WTC11 (cell line): ENCODE results near the gene ZNF423. TPM values are rescaled to one million over a fixed set of nuclear protein-coding genes. Genes with fewer than 3 reads are reported as not detected.

Experiments
- ATAC-seq: fragments of 200-7000 bp; cut with Tn5 transposase; 2 replicates; pipeline ENCODE4 v1.10.0; 2021; ENCODE audit warnings: mild to moderate bottlenecking, moderate library complexity
- CTCF ChIA-PET: fragments of 300-600 bp; sonication (Branson Sonifier 250); formaldehyde crosslinking; loops from one replicate; lab custom pipeline; 2021; ENCODE audit warnings: antibody characterized with exemption; lab: Charles Lee
- POLR2A ChIA-PET: fragments of 350-600 bp; sonication (Branson Sonifier 250); formaldehyde crosslinking; loops from one replicate; lab custom pipeline; 2021; ENCODE audit warnings: antibody characterized with exemption; lab: Charles Lee
- DNase-seq: peaks from one replicate; pipeline ENCODE4 v3.0.0; 2021; ENCODE audit warnings: low spot score
- H3K27ac Mint-ChIP-seq: 2 replicates; pipeline ENCODE4 v1.8.0; 2021; ENCODE audit warnings: mixed read lengths
- H3K27me3 Mint-ChIP-seq: 2 replicates; pipeline ENCODE4 v1.8.0; 2021; ENCODE audit warnings: low read depth, mild to moderate bottlenecking, moderate library complexity, mixed read lengths
- H3K36me3 Mint-ChIP-seq: 2 replicates; pipeline ENCODE4 v1.8.0; 2021; ENCODE audit warnings: mixed read lengths
- H3K4me1 Mint-ChIP-seq: 2 replicates; pipeline ENCODE4 v1.8.0; 2022; ENCODE audit warnings: mixed read lengths
- H3K4me3 Mint-ChIP-seq: 2 replicates; pipeline ENCODE4 v1.8.0; 2021; ENCODE audit warnings: mild to moderate bottlenecking, moderate library complexity, mixed read lengths
- H3K9me3 Mint-ChIP-seq: 2 replicates; pipeline ENCODE4 v1.8.0; 2021; ENCODE audit warnings: mixed read lengths
- CBFB ChIP-seq: sonication (generic); formaldehyde crosslinking; IDR thresholded peaks from 2 replicates; pipeline ENCODE4 v1.8.1; 2022; ENCODE audit warnings: mild to moderate bottlenecking, low read depth, missing genetic modification reagents
- CREM ChIP-seq: sonication (generic); formaldehyde crosslinking; IDR thresholded peaks from 2 replicates; pipeline ENCODE4 v1.8.1; 2022; ENCODE audit warnings: mild to moderate bottlenecking, missing genetic modification reagents, moderate library complexity
- FOXJ3 ChIP-seq: sonication (generic); formaldehyde crosslinking; IDR thresholded peaks from 2 replicates; pipeline ENCODE4 v1.9.0; 2021; ENCODE audit warnings: missing genetic modification reagents, mild to moderate bottlenecking, borderline replicate concordance
- FOXK1 ChIP-seq: sonication (generic); formaldehyde crosslinking; IDR thresholded peaks from 2 replicates; pipeline ENCODE4 v1.8.0; 2022; ENCODE audit warnings: mild to moderate bottlenecking, moderate library complexity, missing genetic modification reagents
- FOXP1 ChIP-seq: sonication (generic); formaldehyde crosslinking; IDR thresholded peaks from 2 replicates; pipeline ENCODE4 v1.8.0; 2022; ENCODE audit warnings: missing genetic modification reagents, mild to moderate bottlenecking, moderate library complexity, borderline replicate concordance
- IRF2 ChIP-seq: sonication (generic); formaldehyde crosslinking; IDR thresholded peaks from 2 replicates; pipeline ENCODE4 v1.8.0; 2022; ENCODE audit warnings: low read depth, missing genetic modification reagents, borderline replicate concordance
- JAZF1 ChIP-seq: fragments of 250-450 bp; sonication (Bioruptor Pico); IDR thresholded peaks from 2 replicates; pipeline ENCODE4 v1.9.0; 2021; ENCODE audit warnings: moderate library complexity, mild to moderate bottlenecking, inconsistent platforms
- PRRX2 ChIP-seq: fragments of 250-450 bp; sonication (Bioruptor Pico); IDR thresholded peaks from 2 replicates; pipeline ENCODE4 v1.8.0; 2021; ENCODE audit warnings: mild to moderate bottlenecking
- RORB ChIP-seq: fragments of 250-450 bp; sonication (Bioruptor Pico); IDR thresholded peaks from 2 replicates; pipeline ENCODE4 v1.9.0; 2021; ENCODE audit warnings: mild to moderate bottlenecking
- SMAD4 ChIP-seq: sonication (generic); formaldehyde crosslinking; IDR thresholded peaks from 2 replicates; pipeline ENCODE4 v1.8.0; 2022; ENCODE audit warnings: mild to moderate bottlenecking, missing genetic modification reagents
- SP1 ChIP-seq: sonication (generic); formaldehyde crosslinking; conservative IDR thresholded peaks from 2 replicates; pipeline ENCODE4 v1.8.1; 2022; ENCODE audit warnings: missing genetic modification reagents
- ZNF138 ChIP-seq: sonication (generic); formaldehyde crosslinking; conservative IDR thresholded peaks from 2 replicates; pipeline ENCODE4 v1.8.1; 2022; ENCODE audit warnings: mild to moderate bottlenecking, moderate library complexity, missing genetic modification reagents
- ZNF232 ChIP-seq: sonication (generic); formaldehyde crosslinking; IDR thresholded peaks from 2 replicates; pipeline ENCODE4 v1.8.0; 2022; ENCODE audit warnings: mild to moderate bottlenecking, missing genetic modification reagents
- total RNA-seq: library from RNA; stranded (reverse); gene quantifications from 3 replicates; pipeline ENCODE4 v1.2.3, GENCODE V29; 2021
- TF ChIP-seq, protein P1 (sequence below): sonication (generic); formaldehyde crosslinking; IDR thresholded peaks from 2 replicates; pipeline ENCODE4 v1.8.0; 2023; ENCODE audit warnings: mild to moderate bottlenecking, missing genetic modification reagents
- TF ChIP-seq, protein P2 (sequence below): sonication (generic); formaldehyde crosslinking; IDR thresholded peaks from 2 replicates; pipeline ENCODE4 v1.8.1; 2022; ENCODE audit warnings: low read depth, mild to moderate bottlenecking, moderate library complexity, missing genetic modification reagents, borderline replicate concordance
- TF ChIP-seq, protein P3 (sequence below): sonication (generic); formaldehyde crosslinking; IDR thresholded peaks from 2 replicates; pipeline ENCODE4 v1.8.0; 2023; ENCODE audit warnings: missing genetic modification reagents, mild to moderate bottlenecking, borderline replicate concordance
- TF ChIP-seq, protein P4 (sequence below): sonication (generic); formaldehyde crosslinking; conservative IDR thresholded peaks from 2 replicates; pipeline ENCODE4 v1.8.1; 2023; ENCODE audit warnings: mild to moderate bottlenecking, low read depth, missing genetic modification reagents, moderate library complexity
- TF ChIP-seq, protein P5 (sequence below): sonication (generic); formaldehyde crosslinking; IDR thresholded peaks from 2 replicates; pipeline ENCODE4 v1.8.0; 2022; ENCODE audit warnings: mild to moderate bottlenecking, missing genetic modification reagents
- TF ChIP-seq, protein P6 (sequence below): sonication (generic); formaldehyde crosslinking; IDR thresholded peaks from 2 replicates; pipeline ENCODE4 v1.8.1; 2023; ENCODE audit warnings: mild to moderate bottlenecking, missing genetic modification reagents
- TF ChIP-seq, protein P7 (sequence below): sonication (generic); formaldehyde crosslinking; IDR thresholded peaks from 2 replicates; pipeline ENCODE4 v1.8.1; 2022; ENCODE audit warnings: mild to moderate bottlenecking, missing genetic modification reagents, moderate library complexity, borderline replicate concordance

Gene ZNF423
- total RNA-seq, 1 experiment from 2014 or later, result 38.8 TPM

DNA sequence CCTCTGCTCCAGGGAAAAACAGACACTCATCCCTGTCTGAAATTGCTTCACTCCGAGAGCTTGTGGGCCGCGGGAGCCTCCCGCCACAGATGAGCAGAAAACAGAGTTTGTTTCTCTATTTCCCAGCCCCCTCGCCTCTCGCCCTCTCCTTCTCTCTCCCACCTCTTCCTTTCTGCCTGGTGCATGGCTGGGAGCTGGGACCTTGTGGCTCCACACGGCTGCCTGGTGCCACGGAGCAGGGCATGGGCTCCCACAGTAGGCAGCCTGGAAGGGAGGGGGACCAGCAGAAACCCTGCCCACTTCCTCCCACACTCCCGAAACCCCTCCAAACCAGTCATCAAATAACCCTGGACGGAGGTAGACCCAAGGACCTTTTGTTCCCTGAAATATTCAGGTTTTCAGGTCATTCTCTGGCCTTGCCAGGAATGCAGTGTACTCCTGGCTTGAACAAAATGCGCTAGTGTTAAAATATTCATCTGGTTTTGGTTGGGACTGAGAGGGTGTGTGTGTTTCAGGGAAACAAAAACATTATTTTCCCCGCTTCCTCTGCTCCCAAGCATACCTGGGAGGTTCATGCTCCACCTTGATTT is 277.4 kb downstream of the ZNF423 start (continued):
- TF ChIP-seq, protein P1, sequence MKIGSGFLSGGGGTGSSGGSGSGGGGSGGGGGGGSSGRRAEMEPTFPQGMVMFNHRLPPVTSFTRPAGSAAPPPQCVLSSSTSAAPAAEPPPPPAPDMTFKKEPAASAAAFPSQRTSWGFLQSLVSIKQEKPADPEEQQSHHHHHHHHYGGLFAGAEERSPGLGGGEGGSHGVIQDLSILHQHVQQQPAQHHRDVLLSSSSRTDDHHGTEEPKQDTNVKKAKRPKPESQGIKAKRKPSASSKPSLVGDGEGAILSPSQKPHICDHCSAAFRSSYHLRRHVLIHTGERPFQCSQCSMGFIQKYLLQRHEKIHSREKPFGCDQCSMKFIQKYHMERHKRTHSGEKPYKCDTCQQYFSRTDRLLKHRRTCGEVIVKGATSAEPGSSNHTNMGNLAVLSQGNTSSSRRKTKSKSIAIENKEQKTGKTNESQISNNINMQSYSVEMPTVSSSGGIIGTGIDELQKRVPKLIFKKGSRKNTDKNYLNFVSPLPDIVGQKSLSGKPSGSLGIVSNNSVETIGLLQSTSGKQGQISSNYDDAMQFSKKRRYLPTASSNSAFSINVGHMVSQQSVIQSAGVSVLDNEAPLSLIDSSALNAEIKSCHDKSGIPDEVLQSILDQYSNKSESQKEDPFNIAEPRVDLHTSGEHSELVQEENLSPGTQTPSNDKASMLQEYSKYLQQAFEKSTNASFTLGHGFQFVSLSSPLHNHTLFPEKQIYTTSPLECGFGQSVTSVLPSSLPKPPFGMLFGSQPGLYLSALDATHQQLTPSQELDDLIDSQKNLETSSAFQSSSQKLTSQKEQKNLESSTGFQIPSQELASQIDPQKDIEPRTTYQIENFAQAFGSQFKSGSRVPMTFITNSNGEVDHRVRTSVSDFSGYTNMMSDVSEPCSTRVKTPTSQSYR (CRISPR knock-in tag), result no peak
- TF ChIP-seq, protein P2, sequence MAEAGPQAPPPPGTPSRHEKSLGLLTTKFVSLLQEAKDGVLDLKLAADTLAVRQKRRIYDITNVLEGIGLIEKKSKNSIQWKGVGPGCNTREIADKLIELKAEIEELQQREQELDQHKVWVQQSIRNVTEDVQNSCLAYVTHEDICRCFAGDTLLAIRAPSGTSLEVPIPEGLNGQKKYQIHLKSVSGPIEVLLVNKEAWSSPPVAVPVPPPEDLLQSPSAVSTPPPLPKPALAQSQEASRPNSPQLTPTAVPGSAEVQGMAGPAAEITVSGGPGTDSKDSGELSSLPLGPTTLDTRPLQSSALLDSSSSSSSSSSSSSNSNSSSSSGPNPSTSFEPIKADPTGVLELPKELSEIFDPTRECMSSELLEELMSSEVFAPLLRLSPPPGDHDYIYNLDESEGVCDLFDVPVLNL, result no peak
- no peak for TF ChIP-seq ZNF232 (CRISPR knock-in tag)
- TF ChIP-seq FOXJ3 (CRISPR knock-in tag), result no peak
- TF ChIP-seq, protein P3, sequence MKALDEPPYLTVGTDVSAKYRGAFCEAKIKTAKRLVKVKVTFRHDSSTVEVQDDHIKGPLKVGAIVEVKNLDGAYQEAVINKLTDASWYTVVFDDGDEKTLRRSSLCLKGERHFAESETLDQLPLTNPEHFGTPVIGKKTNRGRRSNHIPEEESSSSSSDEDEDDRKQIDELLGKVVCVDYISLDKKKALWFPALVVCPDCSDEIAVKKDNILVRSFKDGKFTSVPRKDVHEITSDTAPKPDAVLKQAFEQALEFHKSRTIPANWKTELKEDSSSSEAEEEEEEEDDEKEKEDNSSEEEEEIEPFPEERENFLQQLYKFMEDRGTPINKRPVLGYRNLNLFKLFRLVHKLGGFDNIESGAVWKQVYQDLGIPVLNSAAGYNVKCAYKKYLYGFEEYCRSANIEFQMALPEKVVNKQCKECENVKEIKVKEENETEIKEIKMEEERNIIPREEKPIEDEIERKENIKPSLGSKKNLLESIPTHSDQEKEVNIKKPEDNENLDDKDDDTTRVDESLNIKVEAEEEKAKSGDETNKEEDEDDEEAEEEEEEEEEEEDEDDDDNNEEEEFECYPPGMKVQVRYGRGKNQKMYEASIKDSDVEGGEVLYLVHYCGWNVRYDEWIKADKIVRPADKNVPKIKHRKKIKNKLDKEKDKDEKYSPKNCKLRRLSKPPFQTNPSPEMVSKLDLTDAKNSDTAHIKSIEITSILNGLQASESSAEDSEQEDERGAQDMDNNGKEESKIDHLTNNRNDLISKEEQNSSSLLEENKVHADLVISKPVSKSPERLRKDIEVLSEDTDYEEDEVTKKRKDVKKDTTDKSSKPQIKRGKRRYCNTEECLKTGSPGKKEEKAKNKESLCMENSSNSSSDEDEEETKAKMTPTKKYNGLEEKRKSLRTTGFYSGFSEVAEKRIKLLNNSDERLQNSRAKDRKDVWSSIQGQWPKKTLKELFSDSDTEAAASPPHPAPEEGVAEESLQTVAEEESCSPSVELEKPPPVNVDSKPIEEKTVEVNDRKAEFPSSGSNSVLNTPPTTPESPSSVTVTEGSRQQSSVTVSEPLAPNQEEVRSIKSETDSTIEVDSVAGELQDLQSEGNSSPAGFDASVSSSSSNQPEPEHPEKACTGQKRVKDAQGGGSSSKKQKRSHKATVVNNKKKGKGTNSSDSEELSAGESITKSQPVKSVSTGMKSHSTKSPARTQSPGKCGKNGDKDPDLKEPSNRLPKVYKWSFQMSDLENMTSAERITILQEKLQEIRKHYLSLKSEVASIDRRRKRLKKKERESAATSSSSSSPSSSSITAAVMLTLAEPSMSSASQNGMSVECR (CRISPR knock-in tag), result no peak
- no peak for TF ChIP-seq CREM (CRISPR knock-in tag)
- TF ChIP-seq CBFB, result no peak
- no peak for TF ChIP-seq FOXK1 (CRISPR knock-in tag)
- TF ChIP-seq PRRX2 (CRISPR knock-in tag), result no peak
- TF ChIP-seq, all 79 proteins: peak for 0

DNA sequence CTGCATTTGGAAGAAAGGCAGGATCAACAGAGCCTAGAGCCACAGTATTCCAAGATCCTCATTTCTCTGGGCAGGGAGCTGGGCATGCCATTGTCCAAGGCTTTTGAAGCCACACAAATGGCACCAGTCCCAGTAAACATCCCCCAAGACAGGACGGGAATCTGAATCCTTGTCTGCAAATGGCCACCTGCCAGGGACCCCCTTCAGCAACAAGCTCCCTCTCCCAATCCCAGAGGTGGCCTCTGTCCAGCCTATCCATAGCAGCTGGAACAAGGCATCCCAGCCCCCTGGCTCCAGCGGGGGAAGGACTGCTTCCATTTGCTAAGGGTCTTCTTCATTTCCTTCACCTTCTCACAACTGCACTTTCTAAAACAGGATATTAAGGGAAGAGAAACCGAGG is 277.9 kb downstream of the ZNF423 start:
- Mint-ChIP-seq H3K4me1 (peaks cover 35% of the 10 kb centered on the region), H3K4me3 (no peak overlapping the region), H3K27me3 (no peaks in the 10 kb centered on the region), H3K36me3 (0 out of 2 replicates have a peak, but pooled peaks cover under 1% of the 10 kb centered on the region), H3K27ac (no peak overlapping the region), H3K9me3 (peaks cover 7% of the 10 kb centered on the region)
- DNase-seq, result no peak
- ChIA-PET CTCF (interaction anchor here (1.7 to 3.0 kb wide), 3 partner anchors 15 to 170 kb away, joined by 4 to 15 read pairs (median 5); no protein-coding TSS in a partner anchor), POLR2A (no interaction called here)
- no peak for ATAC-seq
- no peak for TF ChIP-seq SMAD4
- TF ChIP-seq, protein P4, sequence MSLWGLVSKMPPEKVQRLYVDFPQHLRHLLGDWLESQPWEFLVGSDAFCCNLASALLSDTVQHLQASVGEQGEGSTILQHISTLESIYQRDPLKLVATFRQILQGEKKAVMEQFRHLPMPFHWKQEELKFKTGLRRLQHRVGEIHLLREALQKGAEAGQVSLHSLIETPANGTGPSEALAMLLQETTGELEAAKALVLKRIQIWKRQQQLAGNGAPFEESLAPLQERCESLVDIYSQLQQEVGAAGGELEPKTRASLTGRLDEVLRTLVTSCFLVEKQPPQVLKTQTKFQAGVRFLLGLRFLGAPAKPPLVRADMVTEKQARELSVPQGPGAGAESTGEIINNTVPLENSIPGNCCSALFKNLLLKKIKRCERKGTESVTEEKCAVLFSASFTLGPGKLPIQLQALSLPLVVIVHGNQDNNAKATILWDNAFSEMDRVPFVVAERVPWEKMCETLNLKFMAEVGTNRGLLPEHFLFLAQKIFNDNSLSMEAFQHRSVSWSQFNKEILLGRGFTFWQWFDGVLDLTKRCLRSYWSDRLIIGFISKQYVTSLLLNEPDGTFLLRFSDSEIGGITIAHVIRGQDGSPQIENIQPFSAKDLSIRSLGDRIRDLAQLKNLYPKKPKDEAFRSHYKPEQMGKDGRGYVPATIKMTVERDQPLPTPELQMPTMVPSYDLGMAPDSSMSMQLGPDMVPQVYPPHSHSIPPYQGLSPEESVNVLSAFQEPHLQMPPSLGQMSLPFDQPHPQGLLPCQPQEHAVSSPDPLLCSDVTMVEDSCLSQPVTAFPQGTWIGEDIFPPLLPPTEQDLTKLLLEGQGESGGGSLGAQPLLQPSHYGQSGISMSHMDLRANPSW (CRISPR knock-in tag), result no peak
- TF ChIP-seq, protein P5, sequence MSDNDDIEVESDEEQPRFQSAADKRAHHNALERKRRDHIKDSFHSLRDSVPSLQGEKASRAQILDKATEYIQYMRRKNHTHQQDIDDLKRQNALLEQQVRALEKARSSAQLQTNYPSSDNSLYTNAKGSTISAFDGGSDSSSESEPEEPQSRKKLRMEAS, result no peak
- TF ChIP-seq RORB (CRISPR knock-in tag), result no peak
- no peak for TF ChIP-seq SP1 (CRISPR knock-in tag)
- no peak for TF ChIP-seq ZNF138 (CRISPR knock-in tag)
- TF ChIP-seq, protein P6, sequence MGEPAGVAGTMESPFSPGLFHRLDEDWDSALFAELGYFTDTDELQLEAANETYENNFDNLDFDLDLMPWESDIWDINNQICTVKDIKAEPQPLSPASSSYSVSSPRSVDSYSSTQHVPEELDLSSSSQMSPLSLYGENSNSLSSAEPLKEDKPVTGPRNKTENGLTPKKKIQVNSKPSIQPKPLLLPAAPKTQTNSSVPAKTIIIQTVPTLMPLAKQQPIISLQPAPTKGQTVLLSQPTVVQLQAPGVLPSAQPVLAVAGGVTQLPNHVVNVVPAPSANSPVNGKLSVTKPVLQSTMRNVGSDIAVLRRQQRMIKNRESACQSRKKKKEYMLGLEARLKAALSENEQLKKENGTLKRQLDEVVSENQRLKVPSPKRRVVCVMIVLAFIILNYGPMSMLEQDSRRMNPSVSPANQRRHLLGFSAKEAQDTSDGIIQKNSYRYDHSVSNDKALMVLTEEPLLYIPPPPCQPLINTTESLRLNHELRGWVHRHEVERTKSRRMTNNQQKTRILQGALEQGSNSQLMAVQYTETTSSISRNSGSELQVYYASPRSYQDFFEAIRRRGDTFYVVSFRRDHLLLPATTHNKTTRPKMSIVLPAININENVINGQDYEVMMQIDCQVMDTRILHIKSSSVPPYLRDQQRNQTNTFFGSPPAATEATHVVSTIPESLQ (CRISPR knock-in tag), result no peak
- TF ChIP-seq JAZF1 (CRISPR knock-in tag), result no peak
- no peak for TF ChIP-seq IRF2 (CRISPR knock-in tag)
- TF ChIP-seq FOXP1 (CRISPR knock-in tag), result no peak
- TF ChIP-seq, protein P2, result no peak
- TF ChIP-seq, protein P7, sequence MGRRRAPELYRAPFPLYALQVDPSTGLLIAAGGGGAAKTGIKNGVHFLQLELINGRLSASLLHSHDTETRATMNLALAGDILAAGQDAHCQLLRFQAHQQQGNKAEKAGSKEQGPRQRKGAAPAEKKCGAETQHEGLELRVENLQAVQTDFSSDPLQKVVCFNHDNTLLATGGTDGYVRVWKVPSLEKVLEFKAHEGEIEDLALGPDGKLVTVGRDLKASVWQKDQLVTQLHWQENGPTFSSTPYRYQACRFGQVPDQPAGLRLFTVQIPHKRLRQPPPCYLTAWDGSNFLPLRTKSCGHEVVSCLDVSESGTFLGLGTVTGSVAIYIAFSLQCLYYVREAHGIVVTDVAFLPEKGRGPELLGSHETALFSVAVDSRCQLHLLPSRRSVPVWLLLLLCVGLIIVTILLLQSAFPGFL (CRISPR knock-in tag), result no peak
